ENCODE results near the gene C4orf46.

DNA sequence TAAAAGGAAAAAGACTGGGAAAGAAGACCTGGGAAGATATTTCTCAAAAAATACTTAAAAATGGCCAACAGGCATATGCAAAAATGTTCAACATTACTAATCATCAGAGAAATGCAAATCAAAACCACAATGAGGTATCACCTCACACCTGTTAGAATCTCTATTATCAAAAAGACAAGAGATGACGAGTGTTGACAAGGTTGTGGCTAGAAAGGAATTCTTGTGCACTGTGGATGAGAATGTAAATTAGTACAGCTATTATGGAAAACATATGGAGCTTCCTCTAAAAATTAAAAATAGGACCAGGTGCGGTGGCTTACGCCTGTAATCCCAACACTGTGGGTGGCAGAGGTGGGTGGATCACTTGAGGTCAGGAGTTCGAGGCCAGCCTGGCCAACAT lies 50.0 kb downstream of the C4orf46 start:
- no peak for TF ChIP-seq CEBPB (IDR thresholded peaks at IDR 0.05)
- TF ChIP-seq, protein P1, sequence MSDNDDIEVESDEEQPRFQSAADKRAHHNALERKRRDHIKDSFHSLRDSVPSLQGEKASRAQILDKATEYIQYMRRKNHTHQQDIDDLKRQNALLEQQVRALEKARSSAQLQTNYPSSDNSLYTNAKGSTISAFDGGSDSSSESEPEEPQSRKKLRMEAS (IDR thresholded peaks at IDR 0.05), result no peak
- TF ChIP-seq, protein P2, sequence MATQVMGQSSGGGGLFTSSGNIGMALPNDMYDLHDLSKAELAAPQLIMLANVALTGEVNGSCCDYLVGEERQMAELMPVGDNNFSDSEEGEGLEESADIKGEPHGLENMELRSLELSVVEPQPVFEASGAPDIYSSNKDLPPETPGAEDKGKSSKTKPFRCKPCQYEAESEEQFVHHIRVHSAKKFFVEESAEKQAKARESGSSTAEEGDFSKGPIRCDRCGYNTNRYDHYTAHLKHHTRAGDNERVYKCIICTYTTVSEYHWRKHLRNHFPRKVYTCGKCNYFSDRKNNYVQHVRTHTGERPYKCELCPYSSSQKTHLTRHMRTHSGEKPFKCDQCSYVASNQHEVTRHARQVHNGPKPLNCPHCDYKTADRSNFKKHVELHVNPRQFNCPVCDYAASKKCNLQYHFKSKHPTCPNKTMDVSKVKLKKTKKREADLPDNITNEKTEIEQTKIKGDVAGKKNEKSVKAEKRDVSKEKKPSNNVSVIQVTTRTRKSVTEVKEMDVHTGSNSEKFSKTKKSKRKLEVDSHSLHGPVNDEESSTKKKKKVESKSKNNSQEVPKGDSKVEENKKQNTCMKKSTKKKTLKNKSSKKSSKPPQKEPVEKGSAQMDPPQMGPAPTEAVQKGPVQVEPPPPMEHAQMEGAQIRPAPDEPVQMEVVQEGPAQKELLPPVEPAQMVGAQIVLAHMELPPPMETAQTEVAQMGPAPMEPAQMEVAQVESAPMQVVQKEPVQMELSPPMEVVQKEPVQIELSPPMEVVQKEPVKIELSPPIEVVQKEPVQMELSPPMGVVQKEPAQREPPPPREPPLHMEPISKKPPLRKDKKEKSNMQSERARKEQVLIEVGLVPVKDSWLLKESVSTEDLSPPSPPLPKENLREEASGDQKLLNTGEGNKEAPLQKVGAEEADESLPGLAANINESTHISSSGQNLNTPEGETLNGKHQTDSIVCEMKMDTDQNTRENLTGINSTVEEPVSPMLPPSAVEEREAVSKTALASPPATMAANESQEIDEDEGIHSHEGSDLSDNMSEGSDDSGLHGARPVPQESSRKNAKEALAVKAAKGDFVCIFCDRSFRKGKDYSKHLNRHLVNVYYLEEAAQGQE (IDR thresholded peaks at IDR 0.05; ENCODE audit: low read depth), result no peak
- TF ChIP-seq RAD21 (IDR thresholded peaks at IDR 0.05; ENCODE audit: low read depth), result no peak
- TF ChIP-seq FOXM1 (IDR thresholded peaks at IDR 0.05; ENCODE audit: borderline replicate concordance, low read depth), result no peak
- no peak for TF ChIP-seq EP300 (IDR thresholded peaks at IDR 0.05; ENCODE audit: borderline replicate concordance)
- no peak for TF ChIP-seq TCF12 (IDR thresholded peaks at IDR 0.05; ENCODE audit: low read depth)
- no peak for TF ChIP-seq TAF1 (IDR thresholded peaks at IDR 0.05; ENCODE audit: low read depth)
- TF ChIP-seq YY1 (IDR thresholded peaks at IDR 0.05; ENCODE audit: low read depth), result no peak
- no peak for TF ChIP-seq TEAD4 (IDR thresholded peaks at IDR 0.05)
- TF ChIP-seq CREB1 (IDR thresholded peaks at IDR 0.05; ENCODE audit: low read depth), result no peak
- TF ChIP-seq NFIC (IDR thresholded peaks at IDR 0.05), result no peak
- TF ChIP-seq USF1 (IDR thresholded peaks at IDR 0.05), result no peak
- no peak for TF ChIP-seq ZBTB7A (IDR thresholded peaks at IDR 0.05; ENCODE audit: low read depth)
